Measurements from ENCODE around the gene OSBPL7. TPM values are rescaled to one million over a fixed set of nuclear protein-coding genes. Genes with fewer than 3 reads are reported as not detected.
A peak's percentile ranks its signal among the peaks of the same experiment; 100 is the strongest.

The OSBPL7 gene
- total RNA-seq, 1 experiment from 2014 or later, result 9.1 TPM

- peaks cover 15% of the 10 kb centered on the region; the same call in 1 of the 2 replicates for H3K4me1 ChIP-seq (ENCODE audit: control insufficient read depth, insufficient read depth, low read length)
- H3K27ac ChIP-seq (ENCODE audit: low read length), result peak overlapping the region; percentile 97
- in situ Hi-C loops (cut with HindIII; ENCODE audit: low pct_unique_long_range_greater_than_20kb, low sequenced_read_pairs) (no loop called here), intact Hi-C loops (cut with micrococcal nuclease; ENCODE audit: unreplicated experiment) (no loop called here)
- BruUV-seq (replicated peaks), result no TSS peak
- TF ChIP-seq POLR2AphosphoS5 (IDR thresholded peaks at IDR 0.05; ENCODE audit: low read depth, low read length), result no peak
- no peak for TF ChIP-seq SIN3A (IDR thresholded peaks at IDR 0.05; ENCODE audit: borderline replicate concordance, insufficient read depth, low read depth, low read length)
- TF ChIP-seq TCF7L2 (IDR thresholded peaks at IDR 0.05; ENCODE audit: low read depth, low read length), result no peak
- TF ChIP-seq CTCF (IDR thresholded peaks at IDR 0.05), result no peak
- TF ChIP-seq REST (IDR thresholded peaks at IDR 0.05; ENCODE audit: insufficient read depth in 1 of 2, low read depth in 2 of 2, low read length in 1 of 2), result no peak
- no peaks in the 10 kb centered on the region for H3K9me3 ChIP-seq (ENCODE audit: control insufficient read depth, insufficient read depth, low read depth, low read length)
- no peak for DNase-seq (ENCODE audit: low read depth, low spot score)
- peak overlapping the region; percentile 80 to 96 for H3K4me3 ChIP-seq (ENCODE audit: low read depth in 2 of 2, low read length in 2 of 2)
- peaks cover 5% of the 10 kb centered on the region; the same call in 1 of the 2 replicates for H3K36me3 ChIP-seq (ENCODE audit: control insufficient read depth, insufficient read depth, low read length)
- ATAC-seq, result no peak
- ChIA-PET POLR2A (interaction anchor here (0.6 to 0.7 kb wide), 2 partner anchors 59 to 87 kb away, joined by 3 read pairs; no protein-coding TSS in a partner anchor), CTCF (interaction anchor here (0.5 to 1.1 kb wide), 3 partner anchors 9 to 55 kb away, joined by 3 to 5 read pairs (median 3); partner anchors contain the start of genes OSBPL7 and SCRN2)
- H3K27me3 ChIP-seq (ENCODE audit: control insufficient read depth, insufficient read depth, low read length), result no peaks in the 10 kb centered on the region
These were observed 8.9 kb upstream of the OSBPL7 start for GRCh38 chr17:47830396-47831002.

GRCh38 chr17:47829870-47830269 lies 8.3 kb upstream of the OSBPL7 start:
- TF ChIP-seq TCF7L2 (IDR thresholded peaks at IDR 0.05; ENCODE audit: low read depth, low read length) (no peak), SIN3A (IDR thresholded peaks at IDR 0.05; ENCODE audit: borderline replicate concordance, insufficient read depth, low read depth, low read length) (no peak)
- Histone ChIP-seq H3K27me3 (ENCODE audit: control insufficient read depth, insufficient read depth, low read length) (no peaks in the 10 kb centered on the region), H3K9me3 (ENCODE audit: control insufficient read depth, insufficient read depth, low read depth, low read length) (no peaks in the 10 kb centered on the region), H3K4me1 (ENCODE audit: control insufficient read depth, insufficient read depth, low read length) (peaks cover 15% of the 10 kb centered on the region; the same call in 1 of the 2 replicates), H3K36me3 (ENCODE audit: control insufficient read depth, insufficient read depth, low read length) (peaks cover 5% of the 10 kb centered on the region; the same call in 1 of the 2 replicates), H3K27ac (ENCODE audit: low read length) (0 out of 2 replicates have a peak overlapping the region, but pooled peaks have one; percentile 97), H3K4me3 (ENCODE audit: low read depth in 2 of 2, low read length in 2 of 2) (peak overlapping the region in 1 of 2 experiments; percentile 96; a peak in 1 of 4 replicates)
- no peak for DNase-seq (ENCODE audit: low read depth, low spot score)
- ATAC-seq, result no peak
- POLR2A ChIA-PET, result no interaction called here
- CTCF ChIA-PET, result interaction anchor here (0.7 to 0.8 kb wide), 2 partner anchors 8 kb away, joined by 3 read pairs; partner anchors contain the start of gene OSBPL7
- no TSS peak for BruUV-seq (replicated peaks)
- in situ Hi-C loops (cut with HindIII; ENCODE audit: low pct_unique_long_range_greater_than_20kb, low sequenced_read_pairs) (no loop called here), intact Hi-C loops (cut with micrococcal nuclease; ENCODE audit: unreplicated experiment) (no loop called here)

- Histone ChIP-seq H3K27ac (ENCODE audit: low read length) (no peak overlapping the region), H3K9me3 (ENCODE audit: control insufficient read depth, insufficient read depth, low read depth, low read length) (no peaks in the 10 kb centered on the region), H3K4me3 (ENCODE audit: low read depth in 2 of 2, low read length in 2 of 2) (no peak overlapping the region), H3K4me1 (ENCODE audit: control insufficient read depth, insufficient read depth, low read length) (peaks cover 17% of the 10 kb centered on the region), H3K27me3 (ENCODE audit: control insufficient read depth, insufficient read depth, low read length) (no peaks in the 10 kb centered on the region), H3K36me3 (ENCODE audit: control insufficient read depth, insufficient read depth, low read length) (peaks cover 10% of the 10 kb centered on the region; the same call in 1 of the 2 replicates)
- no peak for TF ChIP-seq CTCF (IDR thresholded peaks at IDR 0.05)
- no peak for TF ChIP-seq REST (IDR thresholded peaks at IDR 0.05; ENCODE audit: insufficient read depth in 1 of 2, low read depth in 2 of 2, low read length in 1 of 2)
- no peak for TF ChIP-seq POLR2AphosphoS5 (IDR thresholded peaks at IDR 0.05; ENCODE audit: low read depth, low read length)
- TF ChIP-seq TCF7L2 (IDR thresholded peaks at IDR 0.05; ENCODE audit: low read depth, low read length), result no peak
- TF ChIP-seq SIN3A (IDR thresholded peaks at IDR 0.05; ENCODE audit: borderline replicate concordance, insufficient read depth, low read depth, low read length), result no peak
- CTCF ChIA-PET, result no interaction called here
- BruUV-seq (replicated peaks), result TSS peak; percentile 73
- ATAC-seq (no peak), DNase-seq (ENCODE audit: low read depth, low spot score) (no peak)
- POLR2A ChIA-PET, result no interaction called here
- in situ Hi-C loops (cut with HindIII; ENCODE audit: low pct_unique_long_range_greater_than_20kb, low sequenced_read_pairs), result no loop called here
- intact Hi-C loops (cut with micrococcal nuclease; ENCODE audit: unreplicated experiment), result no loop called here
These were observed 1.9 kb upstream of the OSBPL7 start for GRCh38 chr17:47823519-47823918.

Data from Panc1 (cell line).